ENCODE measurements around the gene ARHGEF28. TPM values are rescaled to one million over a fixed set of nuclear protein-coding genes. Genes with fewer than 3 reads are reported as not detected.

Gene ARHGEF28
- total RNA-seq, 1 donor from 2014 or later: 72.1 TPM

- TF ChIP-seq CTCF (conservative IDR thresholded peaks at IDR 0.05; ENCODE audit: low read depth, low read length): no peak
Observed at GRCh38 chr5:73960023-73960422, 334.0 kb downstream of the ARHGEF28 start.

GRCh38 chr5:73960426-73960825, 334.4 kb downstream of the ARHGEF28 start:
- H3K4me3 ChIP-seq (ENCODE audit: low read depth, low read length): no peak overlapping the region
- no peak for TF ChIP-seq CTCF (conservative IDR thresholded peaks at IDR 0.05; ENCODE audit: low read depth, low read length)
- no peak for DNase-seq (ENCODE audit: low read depth)

More at GRCh38 chr5:73960023-73960422, 334.0 kb downstream of the ARHGEF28 start:
- no peak overlapping the region for H3K4me3 ChIP-seq (ENCODE audit: low read depth, low read length)
- DNase-seq (ENCODE audit: low read depth): no peak

- H3K4me3 ChIP-seq (ENCODE audit: low read depth, low read length): no peak overlapping the region
- no peak for TF ChIP-seq CTCF (conservative IDR thresholded peaks at IDR 0.05; ENCODE audit: low read depth, low read length)
- DNase-seq (ENCODE audit: low read depth): no peak
Observed at GRCh38 chr5:73962801-73963425, 336.9 kb downstream of the ARHGEF28 start.

- no peak for TF ChIP-seq CTCF (conservative IDR thresholded peaks at IDR 0.05; ENCODE audit: low read depth, low read length)
- DNase-seq (ENCODE audit: low read depth): no peak
- no peak overlapping the region for H3K4me3 ChIP-seq (ENCODE audit: low read depth, low read length)
Observed at GRCh38 chr5:73964352-73964865, 338.4 kb downstream of the ARHGEF28 start.

- no peak for DNase-seq (ENCODE audit: low read depth)
- TF ChIP-seq CTCF (conservative IDR thresholded peaks at IDR 0.05; ENCODE audit: low read depth, low read length): no peak
Observed at GRCh38 chr5:73966451-73966850, 340.5 kb downstream of the ARHGEF28 start.

GRCh38 chr5:73967347-73967746, 341.4 kb downstream of the ARHGEF28 start:
- H3K4me3 ChIP-seq (ENCODE audit: low read depth, low read length): no peak overlapping the region
- no peak for TF ChIP-seq CTCF (conservative IDR thresholded peaks at IDR 0.05; ENCODE audit: low read depth, low read length)
- no peak for DNase-seq (ENCODE audit: low read depth)

More at GRCh38 chr5:73966451-73966850, 340.5 kb downstream of the ARHGEF28 start:
- H3K4me3 ChIP-seq (ENCODE audit: low read depth, low read length): no peak overlapping the region

- TF ChIP-seq CTCF (conservative IDR thresholded peaks at IDR 0.05; ENCODE audit: low read depth, low read length): no peak
- no peak overlapping the region for H3K4me3 ChIP-seq (ENCODE audit: low read depth, low read length)
- DNase-seq (ENCODE audit: low read depth): no peak
Observed at GRCh38 chr5:73968246-73968645, 342.2 kb downstream of the ARHGEF28 start.
